HepG2 (cell line): ENCODE measurements around the gene ZER1. TPM values are rescaled to one million over a fixed set of nuclear protein-coding genes. Genes with fewer than 3 reads are reported as not detected.

ENCODE experiments used
- ARNT2 ChIP-seq: sonication (generic); formaldehyde crosslinking; IDR thresholded peaks from 2 replicates; pipeline ENCODE4 v1.8.0; 2022; ENCODE audit warnings: mild to moderate bottlenecking, low read depth, missing genetic modification reagents, moderate library complexity
- GMEB1 ChIP-seq: sonication (generic); formaldehyde crosslinking; IDR thresholded peaks from 2 replicates; pipeline ENCODE4 v1.5.1; 2020; ENCODE audit warnings: missing genetic modification reagents, mild to moderate bottlenecking, borderline replicate concordance
- HMGXB4 ChIP-seq, 2 experiments: sonication (generic) in 1 of 2; formaldehyde crosslinking in 1 of 2; IDR thresholded peaks; 2 replicates each; pipeline versions ENCODE4 v1.4.0 to v1.6.1; 2018 to 2020; ENCODE audit warnings: missing genetic modification reagents in 2 of 2, borderline replicate concordance in 1 of 2, low read depth in 1 of 2, mild to moderate bottlenecking in 1 of 2, missing biosample characterization in 1 of 2
- NONO ChIP-seq, 2 experiments: fragments of 450-650 bp in 1 of 2; sonication (generic) in 1 of 2; formaldehyde crosslinking in 1 of 2; IDR thresholded peaks in 1 of 2; conservative IDR thresholded peaks in 1 of 2; 2 replicates each; pipeline versions ENCODE4 v1.6.1 to v1.8.0; 2017 to 2022; ENCODE audit warnings: mild to moderate bottlenecking in 1 of 2, missing genetic modification reagents in 1 of 2, moderate library complexity in 1 of 2
- RARA ChIP-seq: IDR thresholded peaks from 2 replicates; pipeline ENCODE4 v1.6.1; 2016; ENCODE audit warnings: missing genetic modification reagents, missing compliant biosample characterization
- RFXAP ChIP-seq: sonication (generic); formaldehyde crosslinking; IDR thresholded peaks from 2 replicates; pipeline ENCODE4 v1.4.0; 2020; ENCODE audit warnings: missing genetic modification reagents, borderline replicate concordance
- SETDB1 ChIP-seq: sonication (generic); formaldehyde crosslinking; IDR thresholded peaks from 2 replicates; pipeline ENCODE4 v1.5.1; 2020; ENCODE audit warnings: missing genetic modification reagents, mild to moderate bottlenecking, borderline replicate concordance
- TGIF2 ChIP-seq: IDR thresholded peaks from 2 replicates; pipeline ENCODE4 v1.6.1; 2016; ENCODE audit warnings: control low read depth, missing compliant biosample characterization
- XBP1 ChIP-seq: sonication (generic); formaldehyde crosslinking; IDR thresholded peaks from 2 replicates; pipeline ENCODE4 v1.5.0; 2020; ENCODE audit warnings: missing genetic modification reagents
- ZGPAT ChIP-seq: IDR thresholded peaks from 2 replicates; pipeline ENCODE4 v1.6.1; 2016; ENCODE audit warnings: mild to moderate bottlenecking
- ZNF280D ChIP-seq: sonication (generic); formaldehyde crosslinking; IDR thresholded peaks from 2 replicates; pipeline ENCODE4 v1.5.1; 2020; ENCODE audit warnings: mild to moderate bottlenecking, missing genetic modification reagents
- ZNF317 ChIP-seq: sonication (generic); formaldehyde crosslinking; IDR thresholded peaks from 2 replicates; pipeline ENCODE4 v1.5.0; 2020; ENCODE audit warnings: mild to moderate bottlenecking, missing genetic modification reagents
- ZNF574 ChIP-seq: sonication (generic); formaldehyde crosslinking; IDR thresholded peaks from 2 replicates; pipeline ENCODE4 v1.4.0; 2020; ENCODE audit warnings: missing genetic modification reagents
- ZNF589 ChIP-seq: sonication (generic); formaldehyde crosslinking; conservative IDR thresholded peaks from 2 replicates; pipeline ENCODE4 v1.8.0; 2022; ENCODE audit warnings: mild to moderate bottlenecking, moderate library complexity, missing genetic modification reagents
- polyA plus RNA-seq, 8 experiments: library from polyadenylated mRNA; depleted of rRNA in 3 of 8; stranded (reverse) in 7 of 8; unstranded in 1 of 8; fragments of >200 nt; fragmentation: Illumina TruSeq in 4 of 8; extraction: Trizol in 4 of 8; gene quantifications; 2 replicates each; pipeline versions ENCODE4 v1.2.1 to v1.2.3, GENCODE V29; 2011 to 2016; ENCODE audit warnings: low read depth in 4 of 8, missing spikeins in 1 of 8, mixed read lengths in 1 of 8; ENCODE audit not compliant: insufficient read depth in 1 of 8
- total RNA-seq, 5 experiments: library from RNA; depleted of rRNA; stranded (reverse); fragments of >200 nt; fragmentation: Illumina TruSeq; extraction: Trizol; gene quantifications; 2 replicates each; pipeline ENCODE4 v1.2.3, GENCODE V29; 2016; ENCODE audit warnings: low read depth in 1 of 5

Gene ZER1
- total and polyA plus RNA-seq, 2 of the 13 experiments (the other 11 are each of a cell fraction or from before 2014, with no cell fraction given): 7.7 to 40.0 TPM

GRCh38 chr9:128688501-128689292 is 83.0 kb downstream of the ZER1 start, which contains the start of gene SET (continued):
- TF ChIP-seq GMEB1 (CRISPR knock-in tag): peak; percentile 70
- no peak for TF ChIP-seq SETDB1 (CRISPR knock-in tag)
- 0 out of 2 replicates have a peak, but pooled peaks have one; percentile 53 for TF ChIP-seq RFXAP (CRISPR knock-in tag)
- 0 out of 2 replicates have a peak, but pooled peaks have one; percentile 28 for TF ChIP-seq ARNT2 (CRISPR knock-in tag)
- peak; percentile 4; the same call in 1 of the 2 replicates for TF ChIP-seq RARA (CRISPR knock-in tag)
- peak; percentile 60; the same call in 1 of the 2 replicates for TF ChIP-seq TGIF2 (CRISPR knock-in tag)
- TF ChIP-seq NONO (IDR thresholded peaks at IDR 0.05): no peak
- TF ChIP-seq NONO (CRISPR knock-in tag; conservative IDR thresholded peaks at IDR 0.05): peak; percentile 60; the same call in 1 of the 2 replicates
- peak; percentile 73 for TF ChIP-seq ZGPAT (CRISPR knock-in tag)
- peak; percentile 69; the same call in 1 of the 2 replicates for TF ChIP-seq ZNF574 (CRISPR knock-in tag)
- TF ChIP-seq ZNF317 (CRISPR knock-in tag): no peak
- TF ChIP-seq HMGXB4 (CRISPR knock-in tag; IDR thresholded peaks at IDR 0.05; ENCODE audit: borderline replicate concordance in 1 of 2, low read depth in 1 of 2): 0 out of 4 replicates have a peak, but pooled peaks of 1 of the 2 experiments have one; percentile 26
- no peak for TF ChIP-seq XBP1 (CRISPR knock-in tag)
- peak; percentile 60; the same call in 1 of the 2 replicates for TF ChIP-seq ZNF589 (CRISPR knock-in tag)
- TF ChIP-seq ZNF280D (CRISPR knock-in tag): no peak
